ENCODE data around the gene MGAT5.

MGAT5 gene, protein sequence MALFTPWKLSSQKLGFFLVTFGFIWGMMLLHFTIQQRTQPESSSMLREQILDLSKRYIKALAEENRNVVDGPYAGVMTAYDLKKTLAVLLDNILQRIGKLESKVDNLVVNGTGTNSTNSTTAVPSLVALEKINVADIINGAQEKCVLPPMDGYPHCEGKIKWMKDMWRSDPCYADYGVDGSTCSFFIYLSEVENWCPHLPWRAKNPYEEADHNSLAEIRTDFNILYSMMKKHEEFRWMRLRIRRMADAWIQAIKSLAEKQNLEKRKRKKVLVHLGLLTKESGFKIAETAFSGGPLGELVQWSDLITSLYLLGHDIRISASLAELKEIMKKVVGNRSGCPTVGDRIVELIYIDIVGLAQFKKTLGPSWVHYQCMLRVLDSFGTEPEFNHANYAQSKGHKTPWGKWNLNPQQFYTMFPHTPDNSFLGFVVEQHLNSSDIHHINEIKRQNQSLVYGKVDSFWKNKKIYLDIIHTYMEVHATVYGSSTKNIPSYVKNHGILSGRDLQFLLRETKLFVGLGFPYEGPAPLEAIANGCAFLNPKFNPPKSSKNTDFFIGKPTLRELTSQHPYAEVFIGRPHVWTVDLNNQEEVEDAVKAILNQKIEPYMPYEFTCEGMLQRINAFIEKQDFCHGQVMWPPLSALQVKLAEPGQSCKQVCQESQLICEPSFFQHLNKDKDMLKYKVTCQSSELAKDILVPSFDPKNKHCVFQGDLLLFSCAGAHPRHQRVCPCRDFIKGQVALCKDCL

DNA sequence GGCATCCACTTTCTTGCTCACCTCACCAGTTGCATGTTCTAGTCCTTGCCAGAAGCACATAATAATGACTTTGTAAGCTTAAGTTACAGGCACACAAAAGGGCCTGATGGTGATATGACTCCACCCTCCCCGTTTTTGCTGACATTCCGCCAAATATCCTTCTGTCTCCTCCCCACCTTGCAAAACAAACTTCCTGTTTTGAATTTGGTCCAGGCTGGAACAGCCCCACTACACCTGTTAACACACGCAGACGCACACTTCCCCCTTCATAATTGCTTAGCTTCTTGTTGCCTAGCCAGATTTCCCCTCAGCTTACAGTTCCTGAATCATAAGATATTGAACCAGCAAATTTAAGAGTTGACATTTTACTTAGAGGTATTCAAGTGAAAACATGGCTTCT is at the start of gene MGAT5:
Gene MGAT5, plus strand, starts transcription at position 269 of the 400 bp plus-strand sequence. CDS start 332 bp downstream, outside the sequence.
- DNase-seq: peak; percentile 92

- no peak for DNase-seq
These were observed 48.8 kb upstream of the MGAT5 start for GRCh38 chr2:134205087-134205486.

- DNase-seq: no peak
These were observed 47.8 kb upstream of the MGAT5 start for GRCh38 chr2:134206031-134206430.

- peak; percentile 28 for DNase-seq
These were observed 47.3 kb upstream of the MGAT5 start for GRCh38 chr2:134206573-134206972.

DNA sequence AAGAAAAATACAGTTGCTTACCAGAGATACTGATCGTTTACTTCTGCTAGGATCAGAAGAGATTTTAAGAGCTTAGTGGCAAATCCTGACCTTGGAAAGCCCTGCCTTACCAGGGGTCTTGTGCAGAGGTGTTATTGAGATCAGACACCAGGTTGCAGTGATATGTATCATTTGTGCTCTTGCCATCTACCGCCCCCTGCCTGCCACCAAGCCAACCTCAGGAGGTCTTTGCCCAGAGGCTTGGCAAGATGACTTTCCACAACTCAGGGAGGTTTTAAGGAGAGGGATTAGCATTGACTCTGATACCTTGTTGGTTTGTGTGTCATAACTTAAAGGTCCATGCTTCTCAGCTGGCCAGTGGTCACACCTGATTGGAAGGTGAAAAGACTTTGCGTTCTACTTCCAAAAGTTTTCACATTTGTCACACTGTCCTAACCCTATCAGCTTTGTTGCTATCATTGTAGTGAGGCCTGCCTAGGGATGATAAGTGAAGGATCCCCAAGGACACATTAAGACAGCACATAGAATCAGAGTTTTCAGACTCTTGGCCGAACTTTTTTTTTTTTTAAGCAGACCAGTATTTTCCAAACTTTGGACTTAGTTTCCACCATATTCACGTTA is 46.2 kb upstream of the MGAT5 start:
- peak; percentile 75 for DNase-seq

GRCh38 chr2:134208825-134209224 is 45.0 kb upstream of the MGAT5 start:
- DNase-seq: no peak

DNA sequence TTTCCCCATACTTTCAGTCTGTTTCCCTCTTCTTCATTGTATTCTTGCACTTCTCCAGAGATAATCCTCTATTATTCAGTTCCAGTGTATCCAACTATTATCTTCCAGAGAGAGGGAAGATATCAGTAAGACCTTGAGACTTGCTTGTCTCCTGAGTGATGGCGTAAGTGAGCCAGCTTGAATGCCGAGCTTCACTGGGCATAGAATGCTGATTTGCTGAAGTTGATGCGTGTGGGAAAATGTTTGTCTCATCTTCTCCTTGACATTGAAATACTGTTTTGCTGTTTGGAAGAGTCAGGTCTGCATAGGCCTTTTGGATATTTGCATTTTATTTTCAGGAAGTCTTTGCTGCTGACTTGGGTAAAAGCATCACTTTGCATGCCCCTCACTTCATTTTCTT is 41.1 kb upstream of the MGAT5 start:
- DNase-seq: no peak

GRCh38 chr2:134216152-134216829 is 37.6 kb upstream of the MGAT5 start:
- DNase-seq: no peak

DNA sequence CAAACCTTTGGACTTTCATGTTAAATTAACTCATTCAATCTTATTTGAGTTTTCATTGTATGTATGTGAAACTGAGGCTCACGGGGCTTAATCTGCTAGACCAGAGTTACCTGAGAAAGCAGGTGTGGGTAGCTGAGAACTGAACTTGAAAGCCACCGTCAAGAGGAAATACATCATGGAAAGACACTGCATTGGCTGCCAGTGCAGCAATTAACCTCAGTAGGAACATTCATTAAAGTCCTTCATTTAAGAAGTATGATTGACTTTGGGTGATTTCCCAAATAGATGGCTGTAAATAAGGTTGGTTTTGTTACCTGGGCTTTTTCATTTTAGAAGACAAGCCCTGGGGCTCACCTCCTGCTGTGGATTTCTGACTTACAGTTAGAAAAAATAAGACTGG is 36.5 kb upstream of the MGAT5 start:
- DNase-seq: no peak

GRCh38 chr2:134217924-134218323 is 35.9 kb upstream of the MGAT5 start:
- no peak for DNase-seq

- no peak for DNase-seq
These were observed 35.5 kb upstream of the MGAT5 start for GRCh38 chr2:134218414-134218813.

DNA sequence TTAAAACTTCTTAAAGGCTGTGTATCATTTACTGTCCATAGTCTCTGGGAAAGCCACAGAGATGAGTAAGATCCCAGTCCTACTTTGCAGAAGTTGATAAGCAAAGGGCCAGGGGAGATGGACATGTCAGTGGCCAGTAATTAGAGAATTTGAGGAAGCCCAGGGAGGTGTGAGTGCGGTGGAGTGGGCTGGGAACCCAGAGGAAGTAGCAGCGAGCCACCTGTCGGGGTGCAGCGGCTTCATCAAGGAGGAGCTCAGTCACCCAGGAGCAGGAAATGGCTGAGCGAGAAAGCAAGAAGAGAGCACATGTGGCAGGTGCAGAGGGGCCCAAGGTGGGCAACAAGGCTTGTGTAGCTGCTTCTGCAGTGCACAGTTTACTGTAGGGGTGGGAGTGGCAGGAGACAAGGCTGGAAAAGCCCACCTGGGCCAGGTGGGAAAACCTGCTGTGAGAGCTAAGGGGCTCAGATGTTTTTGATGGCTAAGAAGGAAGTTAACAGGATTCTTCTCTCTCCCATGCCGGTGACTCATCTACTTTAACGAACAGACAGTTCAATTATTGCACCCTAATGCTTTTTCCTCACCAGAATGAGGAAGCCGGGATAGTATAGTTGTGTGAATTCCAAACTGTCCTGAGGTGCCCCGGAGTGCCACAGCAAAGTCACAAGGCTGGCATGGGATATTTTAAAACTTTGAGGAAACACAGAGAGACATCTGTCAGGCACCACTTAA is 34.8 kb upstream of the MGAT5 start:
- no peak for DNase-seq

GRCh38 chr2:134220344-134220974 is 33.4 kb upstream of the MGAT5 start:
- DNase-seq: no peak

GRCh38 chr2:134224005-134224404 is 29.9 kb upstream of the MGAT5 start:
- no peak for DNase-seq

DNA sequence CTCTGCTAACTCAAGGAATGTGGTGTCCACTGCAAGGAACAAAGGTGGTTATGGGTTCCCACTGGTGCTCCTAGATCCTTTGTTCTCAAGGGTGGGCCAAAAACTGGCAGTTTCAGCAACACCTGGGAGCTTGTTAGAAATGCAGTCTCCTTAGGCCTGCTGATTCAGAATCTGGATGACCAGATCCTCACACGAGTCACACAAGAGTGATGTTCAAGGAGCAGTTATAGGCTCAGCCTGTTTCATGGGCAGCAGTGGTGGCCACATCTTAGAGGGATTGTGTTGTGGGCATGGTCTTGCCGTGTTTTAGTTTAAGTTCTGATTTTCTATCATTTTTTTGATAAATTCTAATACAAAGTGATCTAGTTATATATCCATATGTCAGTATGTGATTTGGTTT is 28.7 kb upstream of the MGAT5 start:
- no peak for DNase-seq

- DNase-seq: no peak
These were observed 28.0 kb upstream of the MGAT5 start for GRCh38 chr2:134225841-134226240.

- DNase-seq: no peak
These were observed 27.3 kb upstream of the MGAT5 start for GRCh38 chr2:134226601-134227000.

DNA sequence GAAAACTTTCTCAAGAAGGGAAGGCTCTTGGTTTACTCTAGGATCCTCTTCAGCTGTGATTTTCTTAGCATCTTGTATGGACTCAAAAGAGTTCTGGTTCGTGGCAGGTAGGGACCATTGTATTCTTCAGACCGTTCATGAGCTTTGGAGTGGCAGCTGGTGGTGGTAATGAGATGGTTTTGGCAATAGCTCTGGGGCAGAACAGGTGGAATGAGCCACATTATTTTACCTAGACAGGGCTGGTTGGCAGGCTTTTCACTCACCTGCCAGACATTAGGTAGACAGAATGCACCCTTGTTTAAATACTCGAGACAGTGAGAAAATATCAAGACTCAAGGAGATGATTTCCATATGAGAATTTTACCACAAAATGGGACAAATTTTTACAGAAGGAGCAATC is 26.2 kb upstream of the MGAT5 start:
- no peak for DNase-seq

DNA sequence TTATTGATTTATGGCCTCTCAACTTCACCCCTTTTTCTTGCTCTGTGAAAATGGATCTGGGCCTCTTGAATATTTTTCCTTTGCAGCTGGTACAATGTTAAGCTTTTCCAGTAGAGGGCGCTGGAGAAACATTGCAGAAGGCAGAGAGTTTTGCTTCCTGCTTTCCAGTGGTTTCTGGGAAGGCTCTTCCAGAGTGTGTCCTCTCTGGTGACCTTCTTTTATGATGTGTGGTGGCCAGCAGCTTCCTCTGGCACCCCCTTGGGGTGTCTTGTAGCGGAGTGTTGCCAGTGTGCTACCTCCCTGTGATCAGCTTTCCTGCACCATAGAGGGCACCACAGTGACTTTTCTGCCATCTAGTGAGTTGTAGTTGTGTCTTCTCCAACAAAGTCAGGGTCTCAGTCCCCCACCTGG is 25.4 kb upstream of the MGAT5 start:
- peak; percentile 56 for DNase-seq

GRCh38 chr2:134229540-134229939 is 24.3 kb upstream of the MGAT5 start:
- no peak for DNase-seq

GRCh38 chr2:134230885-134231284 is 23.0 kb upstream of the MGAT5 start:
- no peak for DNase-seq

Measured in RPMI8226 (cell line).